Coronary artery (tissue), 2 donors: ENCODE results near the gene SUSD3.

Experiments
- DNase-seq: peaks from one replicate; pipeline ENCODE4 v3.0.0-alpha.2; 2017; ENCODE audit warnings: low spot score
- H3K27ac ChIP-seq, 2 donors: fragments of 200-600 bp; sonication (generic); one replicate each; pipeline ENCODE4 v1.5.1; 2016 to 2019
- H3K4me3 ChIP-seq: fragments of 200-600 bp; sonication (generic); 2 replicates; pipeline ENCODE4 v1.5.1; 2016; ENCODE audit warnings: mild to moderate bottlenecking, moderate library complexity
- CTCF ChIP-seq: fragments of 200-600 bp; sonication (generic); IDR thresholded peaks from one replicate; pipeline ENCODE4 v1.5.1; 2019; ENCODE audit warnings: antibody characterized with exemption

Gene SUSD3

DNA sequence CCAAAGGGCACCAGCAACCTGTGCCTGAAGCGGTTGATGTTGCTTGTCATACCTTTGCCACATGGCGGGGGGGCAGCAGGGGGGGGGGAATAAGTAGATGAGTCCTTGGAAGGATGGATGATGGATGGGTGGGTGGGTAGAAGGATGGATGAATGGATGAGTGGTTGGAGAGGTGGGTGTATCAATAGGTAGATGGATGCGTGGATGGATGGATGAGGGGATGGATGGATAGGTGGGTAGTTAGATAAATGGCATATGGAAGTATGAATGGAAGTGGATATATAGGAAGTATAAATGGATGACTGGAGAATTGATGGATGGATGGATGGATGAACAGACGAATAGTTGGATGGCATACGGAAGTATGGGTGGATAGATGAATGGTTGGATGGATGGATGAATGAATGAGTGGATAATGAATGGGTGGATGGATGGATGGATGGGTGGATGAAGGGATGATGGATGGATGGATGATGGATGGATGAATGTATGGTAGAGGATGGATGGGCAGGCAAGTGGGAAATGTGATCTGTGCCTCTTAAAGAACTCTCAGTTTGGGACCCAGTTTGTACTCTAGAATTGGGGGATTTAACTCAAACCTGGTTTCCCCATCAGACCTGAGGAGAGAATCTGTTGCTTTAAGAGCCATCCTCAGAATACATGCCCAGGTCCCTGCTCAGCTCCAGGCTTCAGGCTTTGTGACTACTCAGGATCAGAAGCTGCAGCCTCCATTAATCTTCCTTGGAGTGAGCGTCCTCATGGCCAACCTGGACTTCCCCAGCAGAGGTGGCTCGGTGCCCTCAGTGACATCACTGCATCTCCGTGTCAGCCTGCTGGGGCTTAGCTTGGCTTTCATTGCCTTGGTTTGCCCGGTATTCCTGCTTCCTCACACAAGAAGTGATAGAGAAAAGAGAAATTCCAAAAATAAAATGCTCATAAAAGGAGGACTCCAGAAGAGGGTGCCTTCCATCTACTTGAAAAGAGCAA, 27.6 kb upstream of the SUSD3 start:
- Histone ChIP-seq H3K27ac (no peak overlapping the region), H3K4me3 (no peak overlapping the region)
- DNase-seq, result no peak
- no peak for TF ChIP-seq CTCF

GRCh38 chr9:93031629-93032430, 26.7 kb upstream of the SUSD3 start:
- H3K27ac ChIP-seq, result no peak overlapping the region
- no peak for TF ChIP-seq CTCF
- DNase-seq, result no peak

GRCh38 chr9:93032545-93032944, 26.0 kb upstream of the SUSD3 start:
- no peak for TF ChIP-seq CTCF
- no peak overlapping the region for H3K27ac ChIP-seq
- no peak for DNase-seq

More at GRCh38 chr9:93031629-93032430, 26.7 kb upstream of the SUSD3 start:
- no peak overlapping the region for H3K4me3 ChIP-seq

DNA sequence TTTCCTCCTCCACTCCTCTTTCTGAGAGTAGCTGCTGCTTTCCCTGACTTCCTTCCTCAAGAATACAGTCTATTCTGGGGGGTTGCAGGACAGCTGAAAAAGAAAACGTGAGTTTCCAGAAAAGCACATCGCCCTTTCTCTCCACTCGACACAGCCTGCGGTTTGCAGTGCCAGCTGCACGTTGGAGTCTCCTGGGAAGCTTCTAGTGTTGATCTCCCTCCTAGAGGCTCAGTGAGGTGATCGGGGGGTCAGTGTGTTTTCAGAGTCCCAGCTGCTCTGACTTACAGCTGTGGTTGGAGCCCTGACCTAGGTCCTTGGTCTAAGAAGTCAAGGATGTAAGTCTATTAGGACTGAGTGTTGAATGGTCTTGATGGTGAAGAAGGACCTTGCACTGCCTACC, 25.0 kb upstream of the SUSD3 start:
- TF ChIP-seq CTCF, result no peak
- H3K4me3 ChIP-seq, result no peak overlapping the region
- H3K27ac ChIP-seq, result no peak overlapping the region
- no peak for DNase-seq

More at GRCh38 chr9:93032545-93032944, 26.0 kb upstream of the SUSD3 start:
- H3K4me3 ChIP-seq, result no peak overlapping the region

DNA sequence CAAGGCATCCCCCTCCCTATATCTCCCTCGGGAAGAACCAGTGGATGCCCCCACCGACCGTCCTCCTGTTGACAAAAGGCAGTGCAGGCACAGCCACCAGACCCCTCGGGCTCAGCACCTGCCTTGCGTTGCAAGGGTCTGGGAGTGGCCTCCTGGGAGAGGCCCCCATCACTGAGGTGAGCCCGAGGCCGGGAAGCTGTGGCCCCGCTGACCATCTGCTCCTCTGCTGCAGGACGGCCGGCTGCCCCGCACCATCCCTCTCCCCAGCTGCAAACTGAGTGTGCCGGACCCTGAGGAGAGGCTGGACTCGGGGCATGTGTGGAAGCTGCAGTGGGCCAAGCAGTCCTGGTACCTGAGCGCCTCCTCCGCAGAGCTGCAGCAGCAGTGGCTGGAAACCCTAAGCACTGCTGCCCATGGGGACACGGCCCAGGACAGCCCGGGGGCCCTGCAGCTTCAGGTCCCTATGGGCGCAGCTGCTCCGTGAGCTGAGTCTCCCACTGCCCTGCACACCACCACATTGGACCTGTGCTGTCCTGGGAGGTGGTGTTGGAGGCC, 23.3 kb upstream of the SUSD3 start:
- Histone ChIP-seq H3K4me3 (no peak overlapping the region), H3K27ac (no peak overlapping the region)
- no peak for TF ChIP-seq CTCF
- DNase-seq, result no peak

- no peak for DNase-seq
- no peak for TF ChIP-seq CTCF
- no peak overlapping the region for H3K4me3 ChIP-seq
- H3K27ac ChIP-seq, result no peak overlapping the region
Measured at GRCh38 chr9:93035821-93036351, 22.6 kb upstream of the SUSD3 start.
